Choroid plexus epithelial cell (primary cell): ENCODE measurements around the gene STIL.
"Not testable (repeated sequence)": the region's sequence is repeated elsewhere in the genome, so short reads cannot be mapped to it uniquely, and the experiment has no call there.

Experiments
- DNase-seq: peaks from one replicate; pipeline ENCODE4 v3.0.0-alpha.2; 2010; ENCODE audit warnings: low read depth
- H3K4me3 ChIP-seq: 2 replicates; pipeline ENCODE4 v1.5.1; 2011; ENCODE audit warnings: low read depth, mild to moderate bottlenecking, control low read depth, low read length, moderate library complexity
- CTCF ChIP-seq: conservative IDR thresholded peaks from 2 replicates; pipeline ENCODE4 v1.5.1; 2011; ENCODE audit warnings: low read depth, mild to moderate bottlenecking, control low read depth, inconsistent platforms, low read length, moderate library complexity

Gene STIL

GRCh38 chr1:47323599-47324031 lies 9.7 kb upstream of the STIL start:
- H3K4me3 ChIP-seq: no peak overlapping the region
- no peak for DNase-seq
- no peak for TF ChIP-seq CTCF

- H3K4me3 ChIP-seq, DNase-seq: not testable (repeated sequence)
Observed at GRCh38 chr1:47319968-47320367, 6.0 kb upstream of the STIL start.

- TF ChIP-seq CTCF: no peak
- DNase-seq: peak; percentile 30
- no peak overlapping the region for H3K4me3 ChIP-seq
Observed at GRCh38 chr1:47317841-47318240, 3.9 kb upstream of the STIL start.

GRCh38 chr1:47309427-47309826 lies 4.5 kb downstream of the STIL start:
- no peak for DNase-seq
- no peak for TF ChIP-seq CTCF
- H3K4me3 ChIP-seq: no peak overlapping the region

GRCh38 chr1:47302472-47302871 lies 11.5 kb downstream of the STIL start:
- DNase-seq: no peak
- TF ChIP-seq CTCF: no peak
- H3K4me3 ChIP-seq: no peak overlapping the region

- no peak for DNase-seq
- TF ChIP-seq CTCF: no peak
- H3K4me3 ChIP-seq: no peak overlapping the region
Observed at GRCh38 chr1:47298025-47298699, 15.8 kb downstream of the STIL start.

- TF ChIP-seq CTCF: no peak
- DNase-seq: no peak
- no peak overlapping the region for H3K4me3 ChIP-seq
Observed at GRCh38 chr1:47295579-47295978, 18.4 kb downstream of the STIL start.

- not testable (repeated sequence) for H3K4me3 ChIP-seq
Observed at GRCh38 chr1:47294863-47295262, 19.1 kb downstream of the STIL start.

GRCh38 chr1:47288116-47288515 lies 25.8 kb downstream of the STIL start:
- not testable (repeated sequence) for DNase-seq, H3K4me3 ChIP-seq

More at GRCh38 chr1:47294863-47295262, 19.1 kb downstream of the STIL start:
- not testable (repeated sequence) for DNase-seq
